Measurements from ENCODE around the gene OBSCN. TPM values are rescaled to one million over a fixed set of nuclear protein-coding genes. Genes with fewer than 3 reads are reported as not detected.

Gene OBSCN
- total RNA-seq, 2 experiments from 2014 or later, result 13.7 to 14.9 TPM

DNA sequence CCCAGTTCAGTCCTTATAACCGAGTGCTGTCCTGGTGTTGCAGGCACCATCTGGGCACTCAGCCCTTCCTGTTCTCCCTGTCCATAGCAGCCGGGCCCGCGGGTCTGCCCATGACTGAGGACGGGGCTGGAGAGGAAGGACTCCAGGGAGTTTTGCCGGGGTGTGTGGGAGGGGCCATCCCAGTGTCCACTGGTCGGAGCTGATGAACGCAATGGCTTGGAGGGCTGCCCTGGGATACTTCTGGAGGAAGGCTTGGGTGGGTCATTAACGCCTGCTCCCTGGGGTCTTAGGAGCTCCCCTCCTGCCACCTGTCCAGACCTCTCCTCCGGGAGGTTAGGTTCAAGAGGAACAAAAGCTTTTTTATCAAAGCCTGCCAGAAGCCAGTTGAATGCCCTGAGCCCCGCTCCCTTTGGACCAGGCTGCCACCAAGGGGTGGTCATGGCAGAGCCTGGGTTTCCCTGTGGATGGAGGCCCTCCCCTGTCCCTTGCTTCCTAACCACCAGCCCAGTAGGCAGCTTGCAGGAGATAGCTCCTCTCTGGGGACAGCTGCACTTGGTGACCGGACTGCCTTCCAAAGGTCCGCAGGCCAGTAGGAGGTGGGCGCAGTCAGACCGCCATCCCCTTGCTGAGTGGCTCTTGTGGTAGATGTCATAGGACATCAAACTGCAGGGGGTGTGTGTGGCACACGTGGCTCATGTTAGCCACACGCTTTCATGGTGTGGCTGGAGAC is 137.5 kb downstream of the OBSCN start:
- Mint-ChIP-seq H3K4me1 (no peaks in the 10 kb centered on the region), H3K9me3 (peaks cover 1% of the 10 kb centered on the region), H3K27me3 (no peaks in the 10 kb centered on the region), H3K27ac (no peak overlapping the region), H3K4me3 (no peak overlapping the region), H3K36me3 (peaks cover 13% of the 10 kb centered on the region)
- DNase-seq, result no peak

DNA sequence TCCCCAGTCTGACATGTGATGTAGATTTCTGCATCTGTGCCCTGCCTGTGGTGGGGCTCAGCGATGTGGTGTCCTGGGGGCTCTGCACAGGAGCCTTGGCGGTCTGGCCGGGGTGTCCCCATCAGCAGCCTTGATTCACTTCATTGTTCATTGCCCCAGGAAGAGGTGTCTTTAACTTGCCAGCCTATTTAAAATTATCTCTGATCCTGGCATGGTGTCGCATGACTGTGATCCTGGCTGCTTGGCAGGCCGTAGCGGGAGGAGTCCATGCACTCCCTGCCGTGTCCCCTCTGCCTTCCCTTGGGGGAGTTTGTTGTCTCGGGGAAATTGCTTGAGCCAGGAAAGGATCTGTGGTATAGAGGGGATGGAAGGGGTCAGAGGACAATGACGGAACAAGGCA is 138.9 kb downstream of the OBSCN start:
- H3K9me3 Mint-ChIP-seq, result peaks cover 1% of the 10 kb centered on the region
- H3K36me3 Mint-ChIP-seq, result peaks cover 13% of the 10 kb centered on the region
- no peak for DNase-seq

DNA sequence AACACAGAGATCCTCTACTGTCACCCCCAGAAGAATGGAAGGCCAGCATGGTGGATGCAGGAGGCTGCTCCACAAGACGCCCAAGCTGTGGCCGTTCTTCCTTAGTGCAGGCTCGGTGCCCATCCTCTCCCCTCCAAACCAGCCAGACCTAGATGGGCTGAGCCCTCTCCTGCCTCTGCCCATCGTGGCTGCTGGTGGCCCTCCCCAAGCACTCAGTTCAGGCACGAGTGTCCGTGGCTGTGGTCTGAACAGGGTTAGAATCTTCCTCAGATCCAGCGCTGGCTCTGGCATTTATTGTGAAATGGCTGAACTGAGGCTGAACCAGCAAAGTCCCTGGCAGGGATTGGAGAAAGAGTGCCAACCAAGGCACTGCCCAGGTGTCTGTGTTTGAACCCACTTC is 139.3 kb downstream of the OBSCN start:
- H3K27me3 Mint-ChIP-seq, result no peaks in the 10 kb centered on the region

More for the DNA sequence above, 138.9 kb downstream of the OBSCN start:
- H3K4me3 Mint-ChIP-seq, result no peak overlapping the region
- no peaks in the 10 kb centered on the region for H3K27me3 Mint-ChIP-seq
- no peaks in the 10 kb centered on the region for H3K4me1 Mint-ChIP-seq
- H3K27ac Mint-ChIP-seq, result no peak overlapping the region

DNA sequence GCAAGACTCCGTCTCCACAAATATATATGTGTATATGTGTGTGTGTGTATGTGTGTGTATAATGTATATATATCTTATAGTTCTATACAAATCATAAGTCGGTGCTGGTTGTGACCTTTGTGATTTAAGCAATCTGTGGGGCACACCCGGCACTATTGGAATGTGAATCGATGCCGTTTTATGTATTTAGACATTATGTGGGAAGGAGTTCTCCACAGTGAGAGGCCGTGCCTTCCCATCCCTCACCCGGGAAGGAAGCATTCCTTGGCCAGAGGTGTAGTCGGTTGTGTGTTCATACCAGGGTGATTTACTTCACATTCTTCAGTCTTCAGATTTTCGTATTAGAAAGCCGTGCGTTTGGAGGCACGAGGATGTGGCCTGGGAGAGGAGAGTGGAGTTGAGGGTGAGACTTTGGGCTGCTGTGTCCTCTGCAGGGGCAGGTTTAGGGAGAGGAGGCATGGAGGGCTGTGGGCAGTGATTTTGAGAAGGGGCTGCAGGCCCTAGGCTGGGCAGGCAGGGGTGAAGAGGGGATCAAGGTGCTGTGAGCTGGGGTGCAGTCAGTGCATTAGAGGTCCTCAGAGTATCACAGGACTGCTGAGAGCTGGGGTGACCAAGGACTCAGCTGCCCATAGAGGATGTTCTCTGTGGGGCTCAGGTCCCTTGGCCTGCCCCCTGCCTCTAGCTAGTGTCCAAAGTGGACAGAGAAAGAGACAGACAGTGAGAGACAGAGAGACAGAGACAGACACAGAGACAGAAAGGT is 141.0 kb downstream of the OBSCN start:
- Mint-ChIP-seq H3K36me3 (peaks cover 4% of the 10 kb centered on the region), H3K27me3 (no peaks in the 10 kb centered on the region), H3K4me1 (no peaks in the 10 kb centered on the region), H3K27ac (no peak overlapping the region), H3K4me3 (no peak overlapping the region), H3K9me3 (no peaks in the 10 kb centered on the region)
- DNase-seq, result no peak

More for the DNA sequence above, 139.3 kb downstream of the OBSCN start:
- Mint-ChIP-seq H3K9me3 (peaks cover 1% of the 10 kb centered on the region), H3K36me3 (peaks cover 13% of the 10 kb centered on the region), H3K4me1 (no peaks in the 10 kb centered on the region), H3K27ac (no peak overlapping the region), H3K4me3 (no peak overlapping the region)
- no peak for DNase-seq

DNA sequence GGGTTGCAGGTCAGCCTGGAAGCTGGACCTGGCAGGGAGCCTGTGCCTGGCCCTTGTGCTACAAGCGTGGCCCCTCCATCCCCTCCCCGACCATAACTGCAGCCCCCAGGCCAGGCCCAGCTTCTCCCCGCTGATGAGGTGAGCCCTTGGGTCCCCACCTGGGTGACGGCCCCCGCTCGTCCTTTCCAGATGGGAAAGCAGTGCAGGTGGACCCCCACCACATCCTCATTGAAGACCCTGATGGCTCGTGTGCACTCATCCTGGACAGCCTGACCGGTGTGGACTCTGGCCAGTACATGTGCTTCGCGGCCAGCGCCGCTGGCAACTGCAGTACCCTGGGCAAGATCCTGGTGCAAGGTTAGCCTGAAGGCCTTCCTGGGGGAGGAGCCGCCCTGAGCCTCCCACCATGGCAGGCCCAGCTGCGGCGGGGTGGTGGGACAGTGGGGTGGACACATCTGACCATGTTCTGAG is 141.9 kb downstream of the OBSCN start:
- Mint-ChIP-seq H3K36me3 (no peaks in the 10 kb centered on the region), H3K27me3 (no peaks in the 10 kb centered on the region), H3K27ac (no peak overlapping the region), H3K9me3 (no peaks in the 10 kb centered on the region), H3K4me1 (no peaks in the 10 kb centered on the region), H3K4me3 (no peak overlapping the region)
- no peak for DNase-seq

DNA sequence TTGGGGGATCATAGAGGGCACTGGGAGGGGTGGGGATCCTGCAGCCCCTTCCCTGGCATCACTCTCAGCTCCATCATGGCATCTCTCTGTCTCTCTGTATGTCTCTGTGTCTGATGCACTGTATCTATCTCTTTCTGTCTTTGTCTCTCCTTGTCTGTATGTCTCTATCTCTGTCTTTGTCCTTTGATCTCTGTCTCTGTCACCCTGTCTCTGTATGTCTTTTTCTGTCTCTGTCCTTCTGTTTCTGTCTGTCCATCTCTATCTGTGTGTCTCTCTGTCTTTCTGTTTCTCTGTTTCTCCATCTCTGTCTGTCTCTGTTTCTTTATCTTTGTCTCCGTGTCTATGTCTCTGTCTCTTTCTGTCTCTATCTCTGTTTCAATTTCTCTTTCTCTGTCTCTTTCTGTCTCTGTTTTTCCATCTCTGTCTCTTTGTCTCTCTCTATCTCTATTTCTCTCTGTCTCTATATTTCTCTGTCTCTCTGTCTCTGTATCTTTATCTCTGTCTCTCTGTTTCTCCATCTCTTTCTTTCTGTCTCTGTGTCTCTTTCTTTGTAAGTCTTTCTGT is 142.4 kb downstream of the OBSCN start:
- no peaks in the 10 kb centered on the region for H3K27me3 Mint-ChIP-seq
- no peaks in the 10 kb centered on the region for H3K4me1 Mint-ChIP-seq
- no peaks in the 10 kb centered on the region for H3K36me3 Mint-ChIP-seq
- H3K9me3 Mint-ChIP-seq, result no peaks in the 10 kb centered on the region
- H3K4me3 Mint-ChIP-seq, result no peak overlapping the region
- no peak overlapping the region for H3K27ac Mint-ChIP-seq
- DNase-seq, result no peak

DNA sequence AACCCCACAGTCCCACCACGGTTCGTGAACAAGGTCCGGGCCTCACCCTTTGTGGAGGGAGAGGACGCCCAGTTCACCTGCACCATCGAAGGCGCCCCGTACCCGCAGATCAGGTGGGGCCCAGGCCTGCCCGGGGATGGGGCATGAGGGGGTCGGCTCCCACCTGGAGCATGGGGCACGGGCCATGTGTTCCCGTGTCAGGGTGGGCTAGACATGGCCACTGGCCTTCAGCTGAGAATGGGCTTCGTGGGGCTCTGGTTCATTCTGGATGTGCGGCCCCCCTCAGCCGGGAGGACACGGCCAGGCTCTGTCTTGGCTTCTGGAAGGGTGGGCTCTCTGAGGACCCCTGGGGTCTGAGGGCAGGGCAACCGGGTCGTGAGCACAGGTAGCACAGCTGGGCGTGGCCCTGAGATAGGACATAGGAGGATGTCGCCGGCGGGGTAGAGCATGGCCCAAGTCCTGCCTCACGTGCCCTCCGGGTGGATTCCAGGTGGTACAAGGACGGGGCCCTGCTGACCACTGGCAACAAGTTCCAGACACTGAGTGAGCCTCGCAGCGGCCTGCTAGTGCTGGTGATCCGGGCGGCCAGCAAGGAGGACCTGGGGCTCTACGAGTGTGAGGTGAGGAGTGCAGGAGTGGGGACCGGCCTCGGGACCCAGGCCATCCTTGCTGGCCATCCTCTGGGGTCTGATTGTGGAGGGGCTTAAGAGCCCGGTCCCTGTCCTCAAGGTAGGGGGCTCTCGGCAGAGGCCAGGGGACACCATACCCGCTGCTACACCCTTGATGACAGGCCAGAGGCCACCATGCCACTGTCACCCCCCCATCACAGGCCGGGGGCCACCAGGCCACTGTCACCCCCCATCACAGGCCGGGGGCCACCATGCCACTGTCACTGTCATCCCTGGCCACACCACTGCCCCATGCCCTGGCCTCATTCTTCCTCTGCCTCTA is 143.3 kb downstream of the OBSCN start:
- Mint-ChIP-seq H3K27ac (no peak overlapping the region), H3K27me3 (no peaks in the 10 kb centered on the region), H3K4me3 (no peak overlapping the region), H3K9me3 (no peaks in the 10 kb centered on the region), H3K36me3 (no peaks in the 10 kb centered on the region), H3K4me1 (no peaks in the 10 kb centered on the region)
- DNase-seq, result no peak

DNA sequence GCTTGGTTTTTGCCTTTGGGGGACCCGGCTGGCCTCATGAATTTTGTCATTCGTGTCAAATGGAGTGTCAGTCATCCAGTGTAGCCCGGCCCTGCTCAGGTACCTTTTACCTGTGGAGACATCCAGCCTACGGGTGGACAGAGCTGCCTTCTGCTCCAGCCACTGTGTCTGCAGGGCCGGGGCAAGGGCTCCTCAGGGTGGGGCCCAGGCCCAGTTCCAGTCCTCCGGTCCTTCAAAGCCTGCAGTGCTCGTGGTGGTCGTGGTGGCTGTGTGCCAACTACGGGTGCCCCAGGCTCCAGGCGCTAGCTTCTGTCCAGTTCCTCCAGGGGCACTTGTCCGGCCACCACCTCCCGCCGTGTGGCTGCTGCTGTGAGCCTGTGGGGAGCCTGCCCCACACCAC is 144.0 kb downstream of the OBSCN start:
- H3K36me3 Mint-ChIP-seq, result no peaks in the 10 kb centered on the region
- DNase-seq, result no peak
- H3K27me3 Mint-ChIP-seq, result no peaks in the 10 kb centered on the region
- H3K4me1 Mint-ChIP-seq, result no peaks in the 10 kb centered on the region
- no peak overlapping the region for H3K27ac Mint-ChIP-seq
- no peak overlapping the region for H3K4me3 Mint-ChIP-seq
- no peaks in the 10 kb centered on the region for H3K9me3 Mint-ChIP-seq

DNA sequence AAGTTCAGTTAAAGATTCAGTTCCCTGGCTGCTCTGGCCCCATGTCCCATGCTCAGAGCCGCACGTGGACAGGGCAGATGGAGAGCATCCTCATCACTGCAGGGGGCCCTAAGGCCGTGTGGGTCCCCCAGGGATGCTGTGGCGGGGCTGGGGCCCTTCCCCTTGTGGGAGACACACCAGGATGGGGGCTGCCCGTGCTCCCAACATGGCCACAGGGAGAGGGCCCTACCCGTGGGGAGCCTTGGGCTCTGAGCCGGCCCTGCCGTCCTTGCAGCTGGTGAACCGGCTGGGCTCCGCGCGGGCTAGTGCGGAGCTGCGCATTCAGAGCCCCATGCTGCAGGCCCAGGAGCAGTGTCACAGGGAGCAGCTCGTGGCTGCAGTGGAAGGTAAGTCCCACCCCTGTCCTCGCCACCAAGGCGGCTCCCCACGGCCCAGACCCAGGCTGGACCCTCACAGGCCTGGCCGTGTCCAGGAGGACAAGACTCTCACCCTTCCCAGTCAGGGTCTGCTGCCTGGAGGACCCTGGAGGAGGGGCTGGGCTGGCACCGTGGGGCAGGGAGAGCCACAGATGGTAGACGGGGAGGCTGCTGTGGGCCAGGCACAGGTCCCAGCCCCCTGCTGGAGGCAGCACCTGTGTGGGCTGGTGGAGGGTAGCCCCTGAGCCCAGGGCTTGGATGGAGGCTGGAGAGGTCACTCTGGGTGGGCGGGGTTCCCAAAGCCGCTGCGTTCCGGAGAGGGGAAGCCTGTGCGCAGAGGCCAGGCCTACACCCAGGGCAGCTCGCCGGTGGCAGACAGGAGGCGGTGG is 145.0 kb downstream of the OBSCN start:
- Mint-ChIP-seq H3K9me3 (no peaks in the 10 kb centered on the region), H3K27ac (no peak overlapping the region), H3K27me3 (no peaks in the 10 kb centered on the region), H3K36me3 (no peaks in the 10 kb centered on the region), H3K4me1 (no peaks in the 10 kb centered on the region), H3K4me3 (no peak overlapping the region)
- DNase-seq, result no peak

DNA sequence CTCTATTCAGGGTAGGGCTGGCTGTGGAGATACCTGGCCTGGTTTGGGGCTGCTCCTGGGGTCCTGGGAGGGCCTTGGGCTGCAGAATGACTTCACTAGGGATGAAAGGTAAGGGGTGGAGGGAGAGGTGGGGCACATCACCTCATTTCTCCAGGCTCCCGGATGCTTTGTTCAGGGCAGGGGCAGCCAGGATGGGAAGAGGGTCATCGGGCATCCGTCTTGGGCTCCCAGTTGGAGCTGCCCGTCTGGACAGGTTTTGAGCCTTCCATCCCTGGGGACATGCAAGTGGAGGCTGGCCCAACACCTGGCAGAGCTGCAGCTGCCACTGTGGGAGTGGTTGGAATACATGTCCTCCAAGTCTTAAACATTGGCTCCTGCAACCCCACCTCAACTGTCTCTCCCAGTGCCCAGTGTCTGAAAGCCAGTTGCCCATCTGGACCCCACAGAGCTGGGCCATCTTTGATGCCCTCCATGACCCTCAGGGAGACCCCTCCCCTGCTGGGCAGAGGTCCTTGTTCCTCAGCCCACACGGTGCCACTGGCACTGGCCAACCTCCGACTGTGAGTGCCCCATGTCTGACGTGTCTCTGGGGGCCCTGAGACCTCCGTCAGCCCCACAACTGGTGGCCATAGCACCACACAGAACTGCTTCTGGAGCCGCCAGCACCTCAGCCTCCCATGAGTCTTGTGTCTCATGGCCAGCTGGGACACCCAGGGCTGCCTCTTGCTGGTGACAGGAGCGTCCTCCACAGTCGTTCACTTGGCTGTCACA is 145.9 kb downstream of the OBSCN start:
- no peaks in the 10 kb centered on the region for H3K27me3 Mint-ChIP-seq
- H3K4me1 Mint-ChIP-seq, result no peaks in the 10 kb centered on the region
- no peak for DNase-seq
- no peak overlapping the region for H3K4me3 Mint-ChIP-seq
- H3K9me3 Mint-ChIP-seq, result no peaks in the 10 kb centered on the region
- H3K27ac Mint-ChIP-seq, result no peak overlapping the region
- H3K36me3 Mint-ChIP-seq, result no peaks in the 10 kb centered on the region

DNA sequence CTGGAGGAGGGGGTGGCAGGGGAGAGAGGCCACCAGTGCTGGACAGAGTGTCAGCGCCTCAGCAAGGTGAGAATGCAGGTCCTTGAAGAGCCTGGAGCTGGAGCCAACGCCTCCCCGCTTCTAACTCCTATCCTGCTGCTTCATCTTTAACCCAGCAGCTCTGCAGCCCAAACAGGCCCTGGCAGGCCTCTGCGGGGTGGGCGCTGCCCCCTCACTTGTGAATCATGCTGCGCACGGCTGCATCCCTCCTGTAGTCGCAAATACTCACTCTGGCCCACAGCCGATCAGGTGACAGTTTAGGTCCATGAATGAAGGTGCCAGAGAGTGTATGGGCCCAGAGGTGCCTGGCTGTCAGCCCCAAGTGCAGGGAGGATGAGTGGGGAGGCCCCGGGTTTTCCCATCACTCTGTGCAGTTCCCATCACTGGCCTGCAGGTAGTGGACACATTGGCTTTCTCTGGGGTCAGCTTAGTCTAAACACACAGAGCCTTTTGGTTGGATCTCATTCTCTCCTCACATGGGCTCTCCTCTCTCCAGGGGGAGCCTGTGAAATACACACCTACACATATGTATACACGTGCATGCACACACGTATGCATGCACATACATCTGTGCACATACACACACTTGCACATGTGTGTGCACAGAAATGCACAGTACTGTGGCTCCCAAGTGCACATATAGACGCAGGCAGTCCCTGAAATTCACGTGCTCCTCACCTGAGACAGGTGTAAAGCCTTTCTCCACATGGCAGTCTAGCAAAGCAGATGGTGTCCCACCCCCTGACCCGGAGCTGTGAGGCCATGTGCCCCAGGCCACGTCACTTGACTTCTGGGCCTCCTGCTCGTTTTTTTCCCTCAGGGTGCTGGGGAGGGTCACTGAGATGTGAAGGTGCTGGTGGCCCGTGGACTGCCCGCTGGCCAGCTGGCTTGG is 146.8 kb downstream of the OBSCN start:
- no peak overlapping the region for H3K4me3 Mint-ChIP-seq
- no peaks in the 10 kb centered on the region for H3K36me3 Mint-ChIP-seq
- no peaks in the 10 kb centered on the region for H3K4me1 Mint-ChIP-seq
- H3K27ac Mint-ChIP-seq, result no peak overlapping the region
- DNase-seq, result no peak
- H3K27me3 Mint-ChIP-seq, result no peaks in the 10 kb centered on the region
- H3K9me3 Mint-ChIP-seq, result no peaks in the 10 kb centered on the region

DNA sequence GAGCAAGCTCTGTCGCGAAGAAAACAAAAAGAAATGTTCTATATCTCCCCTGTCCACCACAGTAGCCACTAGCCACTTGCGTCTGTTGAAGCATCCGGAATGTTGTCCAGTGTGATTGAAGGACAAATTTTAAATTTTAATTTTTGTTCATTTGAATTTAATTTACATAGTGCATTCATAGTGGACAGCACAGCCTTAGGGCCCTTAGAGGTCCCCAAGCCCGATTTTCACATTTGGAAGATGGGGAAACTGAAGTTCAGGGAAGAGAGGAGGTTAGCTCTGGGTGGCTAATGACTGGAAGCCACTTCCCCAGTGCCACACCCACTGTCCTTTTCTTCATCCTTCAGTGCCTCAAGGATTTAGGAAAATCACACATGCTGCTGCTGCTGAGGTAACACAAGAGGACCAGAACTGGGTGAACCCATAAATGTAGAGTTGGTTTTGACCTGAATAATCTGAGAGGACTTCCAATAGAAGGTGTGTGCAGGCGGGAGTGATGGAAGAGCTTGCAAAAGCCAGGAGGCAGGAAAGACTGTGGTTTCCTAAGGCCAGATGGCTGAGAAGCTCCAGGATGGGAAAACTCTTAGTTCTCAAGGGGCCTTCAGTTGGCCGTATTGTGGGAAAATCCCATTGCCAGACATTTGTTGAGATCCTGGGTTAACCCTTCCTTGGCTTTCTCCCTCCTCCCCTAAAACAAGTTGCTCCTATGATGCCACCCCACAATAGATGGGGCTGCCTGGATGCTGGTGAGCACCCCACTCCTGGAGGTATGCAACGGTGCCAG is 149.2 kb downstream of the OBSCN start:
- Mint-ChIP-seq H3K36me3 (no peaks in the 10 kb centered on the region), H3K4me1 (no peaks in the 10 kb centered on the region), H3K27me3 (no peaks in the 10 kb centered on the region), H3K9me3 (no peaks in the 10 kb centered on the region), H3K27ac (no peak overlapping the region), H3K4me3 (no peak overlapping the region)
- DNase-seq, result no peak

All from activated naive CD8-positive, alpha-beta T cell treated with anti-CD3 and anti-CD28 coated beads for 36 hours (primary cell).